Smooth muscle cell of the coronary artery (primary cell): ENCODE data around the gene ELK4. TPM values are rescaled to one million over a fixed set of nuclear protein-coding genes. Genes with fewer than 3 reads are reported as not detected.

Experiments
- total RNA-seq: library from RNA; depleted of rRNA; stranded (reverse); fragments of >200 nt; gene quantifications from 2 replicates; pipeline ENCODE4 v1.2.3, GENCODE V29; 2014; ENCODE audit warnings: low replicate concordance

ELK4 gene, protein sequence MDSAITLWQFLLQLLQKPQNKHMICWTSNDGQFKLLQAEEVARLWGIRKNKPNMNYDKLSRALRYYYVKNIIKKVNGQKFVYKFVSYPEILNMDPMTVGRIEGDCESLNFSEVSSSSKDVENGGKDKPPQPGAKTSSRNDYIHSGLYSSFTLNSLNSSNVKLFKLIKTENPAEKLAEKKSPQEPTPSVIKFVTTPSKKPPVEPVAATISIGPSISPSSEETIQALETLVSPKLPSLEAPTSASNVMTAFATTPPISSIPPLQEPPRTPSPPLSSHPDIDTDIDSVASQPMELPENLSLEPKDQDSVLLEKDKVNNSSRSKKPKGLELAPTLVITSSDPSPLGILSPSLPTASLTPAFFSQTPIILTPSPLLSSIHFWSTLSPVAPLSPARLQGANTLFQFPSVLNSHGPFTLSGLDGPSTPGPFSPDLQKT
- total RNA-seq: 3.5 and 7.4 TPM in 2 replicates

GRCh38 chr1:205631768-205632668 is at the start of gene ELK4:
ELK4 (minus strand) TSS chr1:205632011; CDS start chr1:205623882, 8,129 bp downstream.

DNA sequence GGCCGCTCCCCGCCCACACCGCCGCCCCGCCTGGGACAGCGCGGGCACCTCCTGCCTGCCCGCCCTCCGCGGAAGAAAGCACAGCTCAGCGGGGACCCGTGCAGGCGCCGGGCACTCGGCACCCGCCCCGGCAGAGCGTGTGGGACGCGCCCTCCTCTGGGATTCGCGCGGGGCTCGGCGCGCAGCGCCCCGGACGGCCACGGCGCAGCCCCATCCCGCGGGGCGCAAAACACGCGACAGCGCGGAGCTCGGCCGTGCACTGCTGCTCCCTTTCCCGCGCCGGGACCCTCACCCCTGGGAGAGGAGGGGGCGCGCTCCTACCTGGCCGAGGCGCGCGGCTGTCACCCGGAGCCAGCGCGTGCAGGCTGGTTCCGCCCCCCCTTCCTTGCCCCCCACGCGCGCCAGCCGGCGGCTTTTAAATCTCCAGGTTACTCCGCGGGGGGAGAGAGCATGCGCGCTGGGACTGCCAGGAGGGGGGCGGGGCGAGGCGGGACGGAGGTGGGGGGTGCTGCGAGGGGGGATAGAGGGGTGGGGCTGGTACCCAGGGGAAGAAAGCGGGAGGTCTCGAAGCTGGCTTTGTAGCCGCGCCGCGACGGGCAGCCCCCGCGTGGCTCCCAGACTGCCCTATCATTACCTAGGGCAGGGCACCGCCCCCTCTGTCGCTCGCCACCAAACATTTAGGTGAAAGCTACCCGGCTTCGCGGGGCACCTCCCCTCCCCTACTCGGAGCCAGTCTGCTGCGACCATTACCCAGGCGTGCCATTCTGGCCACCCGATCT is 48.5 kb upstream of the ELK4 start, which contains the start of gene SLC45A3:
SLC45A3 (minus strand) TSS at position 437 of the 779 bp plus-strand sequence. CDS start 15,853 bp downstream, outside the sequence.

Other genes starting within 250 kb of the ELK4 start
- gene LEMD1, start 210.0 kb downstream of the ELK4 start, total RNA-seq: not detected in 2 replicates
- gene BLACAT1, start 176.0 kb downstream of the ELK4 start, total RNA-seq: not detected in 2 replicates
- 0.47 and 1.1 TPM in 2 replicates for gene CDK18, start 127.3 kb downstream of the ELK4 start, total RNA-seq
- 0.82 and 5.9 TPM in 2 replicates for gene SLC45A3, start 48.5 kb upstream of the ELK4 start, total RNA-seq
- gene NUCKS1, start 118.2 kb upstream of the ELK4 start, total RNA-seq: 79.8 and 100 TPM in 2 replicates
- 19.2 and 30.4 TPM in 2 replicates for gene RAB29, start 143.5 kb upstream of the ELK4 start, total RNA-seq
- gene SLC41A1, start 181.2 kb upstream of the ELK4 start, total RNA-seq: 8.4 and 11.1 TPM in 2 replicates
- 0.15 TPM in 1 of 2 replicates, not detected in the other for gene PM20D1, start 218.1 kb upstream of the ELK4 start, total RNA-seq